ENCODE measurements around the gene SAE1.

DNA sequence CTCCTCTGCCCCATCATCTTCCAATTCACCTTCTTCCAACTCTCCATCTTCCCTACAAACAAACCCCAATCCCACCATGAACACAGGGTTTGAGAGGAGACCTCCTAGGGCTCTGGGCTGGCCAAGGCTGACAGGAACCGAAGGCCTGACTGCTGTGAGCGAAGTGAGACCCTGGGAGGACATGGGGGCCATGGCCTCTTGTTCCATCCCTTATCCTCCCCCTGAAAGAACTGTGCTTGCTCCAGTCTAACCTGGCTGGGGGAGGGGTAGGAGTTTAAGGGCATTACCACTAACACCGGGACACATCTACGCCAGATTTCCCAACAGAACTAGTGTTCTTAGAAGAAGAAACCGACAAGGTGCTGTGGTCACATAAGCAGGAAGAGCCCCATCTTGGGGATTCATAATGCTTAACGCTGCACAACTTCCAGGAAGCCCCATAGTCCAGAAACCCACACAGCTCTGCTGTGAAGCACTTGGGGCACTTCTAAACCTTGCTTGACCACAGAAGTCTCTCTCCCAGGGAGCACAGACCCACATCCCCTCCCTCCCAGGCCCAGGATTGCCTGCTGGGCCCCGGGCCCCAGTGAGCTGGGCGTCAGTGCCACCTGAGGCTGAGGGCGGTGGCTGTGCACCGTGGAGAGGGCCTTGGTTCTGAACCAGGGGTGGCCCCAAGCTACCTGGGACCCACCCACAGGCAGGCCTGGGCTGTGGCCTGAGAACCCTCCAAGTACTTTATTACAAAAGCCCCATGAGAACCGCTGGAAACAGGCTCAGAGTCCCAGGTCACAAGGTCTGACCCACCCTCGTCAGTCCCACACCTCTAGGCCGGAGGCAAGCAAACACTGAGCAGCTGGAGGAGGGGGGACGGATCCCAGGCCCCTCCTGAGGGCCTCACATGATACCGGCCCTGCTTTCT, 35.8 kb upstream of the SAE1 start:
- no peak for TF ChIP-seq TARDBP (IDR thresholded peaks at IDR 0.05)
- TF ChIP-seq, protein P1, sequence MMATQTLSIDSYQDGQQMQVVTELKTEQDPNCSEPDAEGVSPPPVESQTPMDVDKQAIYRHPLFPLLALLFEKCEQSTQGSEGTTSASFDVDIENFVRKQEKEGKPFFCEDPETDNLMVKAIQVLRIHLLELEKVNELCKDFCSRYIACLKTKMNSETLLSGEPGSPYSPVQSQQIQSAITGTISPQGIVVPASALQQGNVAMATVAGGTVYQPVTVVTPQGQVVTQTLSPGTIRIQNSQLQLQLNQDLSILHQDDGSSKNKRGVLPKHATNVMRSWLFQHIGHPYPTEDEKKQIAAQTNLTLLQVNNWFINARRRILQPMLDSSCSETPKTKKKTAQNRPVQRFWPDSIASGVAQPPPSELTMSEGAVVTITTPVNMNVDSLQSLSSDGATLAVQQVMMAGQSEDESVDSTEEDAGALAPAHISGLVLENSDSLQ (IDR thresholded peaks at IDR 0.05): no peak
- TF ChIP-seq SP1 (IDR thresholded peaks at IDR 0.05): no peak
- no peak for TF ChIP-seq SUZ12 (IDR thresholded peaks at IDR 0.05)
- TF ChIP-seq ZNF384 (IDR thresholded peaks at IDR 0.05): no peak
- no peak for TF ChIP-seq FOXK2 (IDR thresholded peaks at IDR 0.05)
- no peak for TF ChIP-seq L3MBTL2 (conservative IDR thresholded peaks at IDR 0.05)
- no peak for TF ChIP-seq NFRKB (IDR thresholded peaks at IDR 0.05)
- no peak for TF ChIP-seq FOXM1 (IDR thresholded peaks at IDR 0.05; ENCODE audit: borderline replicate concordance)
- no peak for TF ChIP-seq ELF4 (IDR thresholded peaks at IDR 0.05)
- no peak for TF ChIP-seq ARNT (IDR thresholded peaks at IDR 0.05)
- TF ChIP-seq HDGF (IDR thresholded peaks at IDR 0.05; ENCODE audit: borderline replicate concordance): no peak
- TF ChIP-seq BHLHE40 (IDR thresholded peaks at IDR 0.05; ENCODE audit: borderline replicate concordance): no peak
